Measurements from ENCODE around the gene XXYLT1.
A peak's percentile ranks its signal among the peaks of the same experiment; 100 is the strongest.

The XXYLT1 gene

GRCh38 chr3:195140410-195140809, 130.5 kb downstream of the XXYLT1 start:
- ATAC-seq (ENCODE audit: low read depth) (no peak), DNase-seq (ENCODE audit: low spot score) (no peak)
- Histone ChIP-seq H3K36me3 (ENCODE audit: low read depth) (no peaks in the 10 kb centered on the region), H3K4me1 (ENCODE audit: insufficient read depth, poor library complexity, severe bottlenecking) (peaks cover 10% of the 10 kb centered on the region), H3K27me3 (ENCODE audit: insufficient read depth, poor library complexity, severe bottlenecking) (no peaks in the 10 kb centered on the region), H3K9me3 (ENCODE audit: severe bottlenecking) (no peaks in the 10 kb centered on the region), H3K4me3 (ENCODE audit: severe bottlenecking) (no peak overlapping the region), H3K27ac (ENCODE audit: poor library complexity, severe bottlenecking) (no peak overlapping the region)
- no peak for TF ChIP-seq CTCF (IDR thresholded peaks at IDR 0.05; ENCODE audit: poor library complexity, severe bottlenecking)

DNA sequence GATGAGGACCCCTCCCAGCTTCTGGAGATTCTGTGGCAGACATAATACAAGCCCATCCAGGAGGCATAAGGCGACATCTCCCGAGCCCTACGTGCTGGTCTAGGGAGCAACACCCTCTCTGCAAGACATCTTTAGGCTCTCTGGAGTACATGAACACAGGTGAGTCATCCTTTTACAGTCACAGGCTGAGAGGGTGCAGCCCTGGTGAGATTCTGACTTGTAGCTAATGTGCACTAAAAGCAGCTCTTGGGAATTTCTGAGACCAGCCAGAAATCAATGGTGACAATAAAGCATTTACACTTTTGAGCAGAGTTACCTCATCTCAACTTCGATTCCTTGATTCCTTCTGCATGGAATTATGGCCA, 131.1 kb downstream of the XXYLT1 start:
- TF ChIP-seq CTCF (IDR thresholded peaks at IDR 0.05; ENCODE audit: poor library complexity, severe bottlenecking), result no peak
- H3K9me3 ChIP-seq (ENCODE audit: severe bottlenecking), result no peaks in the 10 kb centered on the region
- no peak for DNase-seq (ENCODE audit: low spot score)
- ATAC-seq (ENCODE audit: low read depth), result peak; percentile 99
- H3K27me3 ChIP-seq (ENCODE audit: insufficient read depth, poor library complexity, severe bottlenecking), result no peaks in the 10 kb centered on the region
- no peak overlapping the region for H3K4me3 ChIP-seq (ENCODE audit: severe bottlenecking)
- no peaks in the 10 kb centered on the region for H3K36me3 ChIP-seq (ENCODE audit: low read depth)
- peaks cover 10% of the 10 kb centered on the region for H3K4me1 ChIP-seq (ENCODE audit: insufficient read depth, poor library complexity, severe bottlenecking)
- no peak overlapping the region for H3K27ac ChIP-seq (ENCODE audit: poor library complexity, severe bottlenecking)

DNA sequence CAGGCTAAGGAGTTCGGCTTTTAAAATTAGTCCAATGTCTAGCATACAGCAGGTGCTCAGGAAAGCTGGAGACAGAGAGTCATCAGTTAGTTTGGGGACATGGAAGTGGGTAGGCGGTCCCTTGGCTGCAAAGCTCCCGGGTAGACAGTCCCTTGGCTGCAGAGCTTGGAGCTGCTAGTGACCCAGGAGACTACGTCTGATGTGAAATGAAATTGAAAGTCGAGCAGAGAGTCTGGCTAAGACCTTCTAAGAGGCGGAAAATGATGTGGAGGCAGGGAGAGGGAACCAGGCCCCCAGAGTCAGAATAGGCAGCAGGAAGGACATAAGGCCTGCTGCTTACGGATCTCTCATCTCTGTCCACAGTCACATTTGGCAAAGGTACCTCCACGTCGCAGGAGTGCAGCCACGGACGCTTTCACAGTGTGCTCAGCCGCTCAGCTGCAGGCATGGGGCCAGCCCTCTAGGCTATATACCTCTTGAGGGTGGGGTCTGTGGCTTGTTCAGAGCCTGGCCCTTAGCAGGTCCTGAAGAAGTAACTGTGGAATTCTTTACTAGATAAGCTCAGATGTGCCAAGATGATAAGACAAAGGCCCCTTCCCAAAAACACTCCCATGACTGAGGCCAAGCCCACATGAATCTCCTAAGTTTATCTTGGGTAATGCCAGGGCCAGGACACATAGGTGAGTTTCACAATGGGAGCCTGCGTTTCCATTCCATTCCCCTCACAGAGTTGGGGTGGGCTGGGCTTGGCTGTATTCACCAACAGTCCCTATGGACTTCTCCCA, 131.7 kb downstream of the XXYLT1 start:
- Histone ChIP-seq H3K36me3 (ENCODE audit: low read depth) (no peaks in the 10 kb centered on the region), H3K27ac (ENCODE audit: poor library complexity, severe bottlenecking) (no peak overlapping the region), H3K27me3 (ENCODE audit: insufficient read depth, poor library complexity, severe bottlenecking) (no peaks in the 10 kb centered on the region), H3K9me3 (ENCODE audit: severe bottlenecking) (no peaks in the 10 kb centered on the region), H3K4me1 (ENCODE audit: insufficient read depth, poor library complexity, severe bottlenecking) (peaks cover 10% of the 10 kb centered on the region), H3K4me3 (ENCODE audit: severe bottlenecking) (no peak overlapping the region)
- DNase-seq (ENCODE audit: low spot score) (no peak), ATAC-seq (ENCODE audit: low read depth) (peak; percentile 40)
- no peak for TF ChIP-seq CTCF (IDR thresholded peaks at IDR 0.05; ENCODE audit: poor library complexity, severe bottlenecking)

DNA sequence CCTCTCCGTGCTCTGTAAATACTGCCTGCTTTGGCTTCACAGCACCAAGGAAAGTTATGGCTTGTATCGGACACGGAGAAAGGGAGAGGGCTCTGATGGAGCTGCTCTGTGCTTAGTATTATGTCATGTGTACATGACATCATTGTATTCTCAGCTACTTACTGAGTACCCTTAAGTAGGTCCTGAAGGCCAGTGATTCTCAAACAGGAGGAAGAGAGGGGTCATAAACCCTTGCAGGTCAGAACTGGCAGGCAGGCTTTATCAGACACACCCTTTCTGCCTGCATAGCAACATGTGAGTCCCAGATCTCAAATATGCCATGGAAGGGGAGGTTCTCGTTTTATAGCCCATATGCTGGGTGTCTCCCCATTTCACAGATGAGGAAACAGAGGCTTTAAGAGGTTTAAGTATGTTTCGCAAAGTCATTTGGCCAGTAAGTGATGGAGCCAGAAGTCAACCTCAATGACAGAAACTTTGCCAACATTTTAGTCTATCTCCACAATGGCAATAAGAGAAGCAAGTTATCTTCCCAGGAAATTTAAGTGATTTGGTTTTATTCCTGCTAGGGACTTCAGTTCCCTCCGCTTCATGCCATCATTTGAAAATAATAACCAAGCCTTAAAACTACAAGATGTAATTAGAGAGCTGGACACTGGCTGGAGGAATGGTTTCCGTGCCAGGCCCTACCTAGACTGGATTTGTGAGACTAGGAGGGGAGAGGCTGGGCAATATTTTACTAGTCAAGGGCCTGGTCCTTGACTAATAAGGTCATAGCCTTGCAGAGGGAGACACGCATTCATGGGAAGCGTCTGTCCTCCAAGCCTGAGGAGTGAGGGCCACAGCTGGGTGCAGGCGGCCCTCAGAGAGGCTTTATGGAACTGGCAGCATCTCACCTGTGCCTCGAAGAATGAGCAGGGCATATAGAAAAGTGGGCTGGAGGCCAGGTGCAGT, 133.0 kb downstream of the XXYLT1 start:
- TF ChIP-seq CTCF (IDR thresholded peaks at IDR 0.05; ENCODE audit: poor library complexity, severe bottlenecking), result no peak
- no peak for ATAC-seq (ENCODE audit: low read depth)

More for the DNA sequence above, 133.0 kb downstream of the XXYLT1 start:
- Histone ChIP-seq H3K27me3 (ENCODE audit: insufficient read depth, poor library complexity, severe bottlenecking) (no peaks in the 10 kb centered on the region), H3K9me3 (ENCODE audit: severe bottlenecking) (no peaks in the 10 kb centered on the region), H3K4me3 (ENCODE audit: severe bottlenecking) (no peak overlapping the region), H3K36me3 (ENCODE audit: low read depth) (no peaks in the 10 kb centered on the region), H3K4me1 (ENCODE audit: insufficient read depth, poor library complexity, severe bottlenecking) (peaks cover 14% of the 10 kb centered on the region), H3K27ac (ENCODE audit: poor library complexity, severe bottlenecking) (no peak overlapping the region)
- DNase-seq (ENCODE audit: low spot score), result no peak

Measured in RWPE2 (cell line).